Measurements from ENCODE around the gene CCDC57.

DNA sequence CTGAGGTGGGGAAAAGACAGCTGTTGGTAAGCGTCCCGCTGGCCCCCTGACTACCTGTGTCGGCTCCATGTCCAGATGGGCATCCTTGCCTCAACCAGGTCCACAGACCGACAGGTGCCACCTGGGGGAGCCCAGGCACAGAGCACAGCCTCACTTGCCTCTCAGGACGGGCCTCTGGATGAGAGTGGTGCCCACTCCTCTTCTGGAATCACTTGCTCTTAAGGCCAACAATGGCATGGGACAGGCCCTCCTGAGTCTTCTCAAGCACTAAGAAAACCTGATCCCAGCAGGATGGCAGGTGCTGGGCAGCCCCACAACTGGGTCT is 33.4 kb upstream of the CCDC57 start:
- TF ChIP-seq POLR2A (IDR thresholded peaks at IDR 0.05), result no peak
- TF ChIP-seq, protein P1, sequence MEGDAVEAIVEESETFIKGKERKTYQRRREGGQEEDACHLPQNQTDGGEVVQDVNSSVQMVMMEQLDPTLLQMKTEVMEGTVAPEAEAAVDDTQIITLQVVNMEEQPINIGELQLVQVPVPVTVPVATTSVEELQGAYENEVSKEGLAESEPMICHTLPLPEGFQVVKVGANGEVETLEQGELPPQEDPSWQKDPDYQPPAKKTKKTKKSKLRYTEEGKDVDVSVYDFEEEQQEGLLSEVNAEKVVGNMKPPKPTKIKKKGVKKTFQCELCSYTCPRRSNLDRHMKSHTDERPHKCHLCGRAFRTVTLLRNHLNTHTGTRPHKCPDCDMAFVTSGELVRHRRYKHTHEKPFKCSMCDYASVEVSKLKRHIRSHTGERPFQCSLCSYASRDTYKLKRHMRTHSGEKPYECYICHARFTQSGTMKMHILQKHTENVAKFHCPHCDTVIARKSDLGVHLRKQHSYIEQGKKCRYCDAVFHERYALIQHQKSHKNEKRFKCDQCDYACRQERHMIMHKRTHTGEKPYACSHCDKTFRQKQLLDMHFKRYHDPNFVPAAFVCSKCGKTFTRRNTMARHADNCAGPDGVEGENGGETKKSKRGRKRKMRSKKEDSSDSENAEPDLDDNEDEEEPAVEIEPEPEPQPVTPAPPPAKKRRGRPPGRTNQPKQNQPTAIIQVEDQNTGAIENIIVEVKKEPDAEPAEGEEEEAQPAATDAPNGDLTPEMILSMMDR (IDR thresholded peaks at IDR 0.05), result no peak

All from esophagus squamous epithelium (tissue), 4 donors.